Gastrocnemius medialis (tissue), 4 donors: ENCODE measurements around the gene PTGFRN. TPM values are rescaled to one million over a fixed set of nuclear protein-coding genes. Genes with fewer than 3 reads are reported as not detected.
"Not testable (repeated sequence)": the region's sequence is repeated elsewhere in the genome, so short reads cannot be mapped to it uniquely, and the experiment has no call there.

Source experiments
- ATAC-seq, 2 donors: fragments of 150-250 bp; one replicate each; pipeline ENCODE4 v1.9.1; 2016
- DNase-seq, 2 donors: peaks; one replicate each; pipeline ENCODE4 v3.0.0-alpha.2; 2019
- H3K27ac ChIP-seq, 4 donors: fragments of 200-600 bp; sonication (generic); 1 replicate in 1 of 4; 2 replicates in 3 of 4; pipeline ENCODE4 v1.5.1; 2016 to 2018; ENCODE audit warnings: mild to moderate bottlenecking in 2 of 4, moderate library complexity in 1 of 4
- H3K27me3 ChIP-seq, 3 donors: fragments of 200-600 bp; sonication (generic) in 2 of 3; 1 replicate in 1 of 3; 2 replicates in 2 of 3; pipeline versions ENCODE4 v1.5.1 to v1.6.0; 2016 to 2019; ENCODE audit warnings: mild to moderate bottlenecking in 1 of 3, moderate library complexity in 1 of 3
- H3K36me3 ChIP-seq, 2 donors: fragments of 200-600 bp; sonication (generic) in 1 of 2; one replicate each; pipeline ENCODE4 v1.5.1; 2017 to 2018
- H3K4me1 ChIP-seq, 2 donors: fragments of 200-600 bp; sonication (generic) in 1 of 2; one replicate each; pipeline ENCODE4 v1.5.1; 2016 to 2017; ENCODE audit warnings: mild to moderate bottlenecking in 2 of 2
- H3K4me3 ChIP-seq, 4 donors: fragments of 200-600 bp; sonication (generic) in 3 of 4; 1 replicate in 1 of 4; 2 replicates in 3 of 4; pipeline ENCODE4 v1.5.1; 2016 to 2019; ENCODE audit warnings: mild to moderate bottlenecking in 2 of 4
- H3K9me3 ChIP-seq, 3 donors: fragments of 200-600 bp; sonication (generic) in 2 of 3; 1 replicate in 1 of 3; 2 replicates in 2 of 3; pipeline ENCODE4 v1.5.1; 2016 to 2019
- CTCF ChIP-seq, 5 experiments: fragments of 450-650 bp in 3 of 5; fragments of 200-600 bp in 2 of 5; sonication (generic) in 2 of 5; IDR thresholded peaks in 4 of 5; conservative IDR thresholded peaks in 1 of 5; 1 replicate in 4 of 5; 2 replicates in 1 of 5; pipeline ENCODE4 v1.5.1; 2016 to 2019; ENCODE audit warnings: antibody characterized with exemption in 5 of 5, mild to moderate bottlenecking in 3 of 5, moderate library complexity in 3 of 5
- POLR2A ChIP-seq, 2 donors: fragments of 450-650 bp; IDR thresholded peaks; one replicate each; pipeline ENCODE4 v1.6.1; 2017; ENCODE audit warnings: antibody characterized with exemption in 2 of 2, mild to moderate bottlenecking in 2 of 2, moderate library complexity in 2 of 2
- in situ Hi-C, 4 donors: fragments of 200-750 bp; cut with MboI; loops; one replicate each; pipeline versions ENCODE4 v1.15.0 to v1.8.0; 2017; ENCODE audit warnings: low sequenced_read_pairs in 4 of 4
- intact Hi-C: fragments of 100-400 bp; cut with DNase I; formaldehyde crosslinking; loops from one replicate; pipeline ENCODE4 v1.15.1; 2023; ENCODE audit warnings: low total_unique reads
- total RNA-seq, 4 donors: library from RNA; depleted of rRNA; stranded (reverse); fragments of >200 nt; gene quantifications; one replicate each; pipeline versions ENCODE4 v1.1.0 to v1.2.3, GENCODE V29; 2016

Gene PTGFRN
- 10 to 100 TPM in 1 of 4 donors, 1 to 10 TPM in 3; 1.5 to 18.1 (median 2.9) TPM for total RNA-seq

GRCh38 chr1:116909512-116910378 lies at the start of gene PTGFRN:
Gene PTGFRN (plus strand): TSS chr1:116909916. CDS start chr1:116910204, 288 bp downstream.
- Histone ChIP-seq H3K27ac (peak within 1 kb of the TSS; percentile 35 to 48 (median 44)), H3K9me3 (no peaks in the 10 kb centered on the region), H3K4me1 (no peaks in the 10 kb centered on the region), H3K27me3 (peaks cover 9 to 37% (median 12%) of the 10 kb centered on the region in 3 donors), H3K36me3 (no peaks in the 10 kb centered on the region), H3K4me3 (peak within 1 kb of the TSS; percentile 55 to 66 (median 60))
- TF ChIP-seq POLR2A (IDR thresholded peaks at IDR 0.05) (no peak), CTCF (IDR thresholded peaks at IDR 0.05 in 4 of 5, conservative IDR thresholded peaks at IDR 0.05 in 1 of 5) (no peak)
- ATAC-seq, result peak; percentile 65
- in situ Hi-C loops, result no loop called here
- intact Hi-C loops, result loop anchor here (10.0 kb wide), 1 partner anchor 55 kb away; no protein-coding TSS in a partner anchor
- DNase-seq, result peak in 1 of 2 donors; percentile 23

DNA sequence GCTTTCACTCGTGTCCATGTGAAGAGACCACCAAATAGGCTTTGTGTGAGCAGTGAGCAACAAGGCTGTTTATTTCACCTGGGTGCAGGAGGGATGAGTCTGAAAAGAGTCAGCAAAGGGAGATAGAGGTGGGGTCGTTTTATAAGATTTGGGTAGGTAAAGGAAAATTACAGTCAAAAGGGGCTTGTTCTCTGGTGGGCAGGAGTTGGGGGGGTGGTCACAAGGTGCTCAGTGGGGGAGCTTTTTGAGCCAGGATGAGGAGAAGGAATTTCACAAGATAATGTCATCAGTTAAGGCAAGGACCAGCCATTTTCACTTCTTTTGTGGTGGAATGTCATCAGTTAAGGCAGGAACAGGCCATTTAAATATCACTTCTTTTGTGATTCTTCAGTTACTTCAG lies 49.5 kb upstream of the PTGFRN start:
- H3K27me3 ChIP-seq, in situ Hi-C loops, ATAC-seq, DNase-seq, H3K27ac ChIP-seq, intact Hi-C loops, H3K4me1 ChIP-seq, H3K36me3 ChIP-seq, H3K9me3 ChIP-seq, H3K4me3 ChIP-seq: not testable (repeated sequence)

- Histone ChIP-seq H3K9me3 (no peaks in the 10 kb centered on the region), H3K36me3 (no peaks in the 10 kb centered on the region), H3K27ac (no peak overlapping the region), H3K4me3 (no peak overlapping the region), H3K27me3 (no peaks in the 10 kb centered on the region), H3K4me1 (no peaks in the 10 kb centered on the region)
- ATAC-seq (no peak), DNase-seq (no peak)
- intact Hi-C loops (no loop called here), in situ Hi-C loops (no loop called here)
- TF ChIP-seq POLR2A (IDR thresholded peaks at IDR 0.05), result no peak
- no peak for TF ChIP-seq CTCF (IDR thresholded peaks at IDR 0.05 in 4 of 5, conservative IDR thresholded peaks at IDR 0.05 in 1 of 5)
These were observed 48.6 kb upstream of the PTGFRN start for GRCh38 chr1:116861137-116861536.

DNA sequence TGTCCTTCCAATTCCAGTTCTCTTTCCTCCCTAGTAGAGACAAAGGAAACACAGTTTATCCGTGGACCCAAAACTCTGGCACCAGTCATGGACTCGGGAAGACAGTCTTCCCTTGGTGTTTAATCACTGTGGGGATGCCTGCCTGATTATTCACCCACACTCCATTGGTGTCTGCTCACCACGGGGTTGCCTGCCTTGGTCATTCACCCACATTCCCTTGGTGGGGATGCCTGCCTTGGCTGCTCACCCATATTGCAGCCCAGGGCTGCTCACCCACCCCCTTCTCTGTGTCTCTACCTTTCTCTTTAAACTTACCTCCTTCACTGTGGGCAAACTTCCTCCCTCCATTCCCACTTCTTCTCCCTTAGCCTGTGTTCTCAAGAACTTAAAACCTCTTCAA lies 46.7 kb upstream of the PTGFRN start:
- H3K27ac ChIP-seq, H3K4me1 ChIP-seq, in situ Hi-C loops, H3K9me3 ChIP-seq, intact Hi-C loops, H3K27me3 ChIP-seq, H3K4me3 ChIP-seq, H3K36me3 ChIP-seq, DNase-seq, ATAC-seq: not testable (repeated sequence)

DNA sequence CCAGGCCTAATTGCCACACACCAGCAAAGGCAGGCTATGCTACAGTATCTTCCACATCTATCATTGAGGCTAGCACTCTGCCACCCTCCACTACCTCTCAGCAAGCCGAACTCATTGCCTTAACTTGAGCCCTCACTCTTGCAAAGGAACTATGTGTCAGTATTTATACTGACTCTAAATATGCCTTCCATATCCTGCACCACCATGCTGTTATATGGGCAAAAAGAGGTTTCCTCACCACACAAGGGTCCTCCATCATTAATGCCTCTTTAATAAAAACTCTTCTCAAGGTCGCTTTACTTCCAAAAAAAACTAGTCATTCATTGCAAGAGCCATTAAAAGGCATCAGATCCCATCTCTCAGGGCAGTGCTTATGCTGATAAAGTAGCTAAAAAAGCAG lies 43.2 kb upstream of the PTGFRN start:
- intact Hi-C loops, ATAC-seq: not testable (repeated sequence)

GRCh38 chr1:116868385-116868784 lies 41.3 kb upstream of the PTGFRN start:
- ATAC-seq (no peak), DNase-seq (no peak)
- intact Hi-C loops (no loop called here), in situ Hi-C loops (no loop called here)
- H3K4me3 ChIP-seq, result no peak overlapping the region
- H3K27ac ChIP-seq, result no peak overlapping the region
- TF ChIP-seq CTCF (IDR thresholded peaks at IDR 0.05 in 4 of 5, conservative IDR thresholded peaks at IDR 0.05 in 1 of 5) (no peak), POLR2A (IDR thresholded peaks at IDR 0.05) (no peak)
- H3K36me3 ChIP-seq, result no peaks in the 10 kb centered on the region
- H3K4me1 ChIP-seq, result no peaks in the 10 kb centered on the region
- no peaks in the 10 kb centered on the region for H3K27me3 ChIP-seq
- no peaks in the 10 kb centered on the region for H3K9me3 ChIP-seq

More for the DNA sequence above, 43.2 kb upstream of the PTGFRN start:
- H3K4me1 ChIP-seq, H3K27ac ChIP-seq, in situ Hi-C loops, H3K27me3 ChIP-seq, DNase-seq, H3K9me3 ChIP-seq, H3K36me3 ChIP-seq, H3K4me3 ChIP-seq: not testable (repeated sequence)
